ENCODE data around the gene CNTN4.

DNA sequence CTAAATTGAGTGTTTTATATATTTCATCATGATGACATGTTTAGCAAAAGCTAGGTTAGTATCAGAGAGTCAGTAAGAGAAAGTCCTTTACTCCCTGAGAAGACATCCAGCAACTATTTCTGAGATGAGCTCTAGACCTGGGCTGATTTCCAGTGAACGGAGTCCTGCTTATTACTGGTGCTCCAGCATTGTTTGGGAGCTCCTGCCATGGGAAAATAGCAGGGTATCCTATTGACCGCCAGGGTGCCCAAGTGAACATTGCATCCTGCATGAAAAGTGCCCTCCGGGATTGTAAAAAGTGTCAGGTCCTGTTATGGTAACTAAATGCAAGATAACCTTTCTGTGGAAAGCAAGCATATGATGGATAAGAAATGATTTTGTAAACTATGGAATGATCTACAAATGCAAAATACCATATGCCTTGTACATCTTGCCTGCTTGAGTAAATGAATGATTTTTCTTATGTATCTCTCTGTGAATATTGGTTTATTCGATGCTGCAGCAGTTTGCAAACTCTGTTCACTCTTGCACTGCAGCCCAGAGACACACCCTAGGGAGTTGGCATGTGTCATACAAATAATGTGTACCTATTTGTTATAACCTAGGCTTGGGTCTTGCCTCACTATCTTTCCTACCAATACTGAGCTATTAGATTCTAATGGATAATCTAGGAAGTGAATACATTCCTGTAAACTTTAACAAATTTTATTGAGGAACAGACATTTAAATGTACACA is 914.8 kb downstream of the CNTN4 start:
- no peak for TF ChIP-seq CTCF (IDR thresholded peaks at IDR 0.05)
- no peak for TF ChIP-seq EZH2 (IDR thresholded peaks at IDR 0.05)
